Endodermal cell (in vitro differentiated cells): Measurements from ENCODE around the gene PRICKLE4. TPM values are rescaled to one million over a fixed set of nuclear protein-coding genes. Genes with fewer than 3 reads are reported as not detected.

Experiments used
- DNase-seq: peaks from one replicate; pipeline ENCODE4 v3.0.0-alpha.2; 2017
- H3K27ac ChIP-seq: 2 replicates; pipeline ENCODE4 v1.5.1; 2013; ENCODE audit warnings: mild to moderate bottlenecking, low read depth, low read length, moderate library complexity
- H3K27me3 ChIP-seq: 2 replicates; pipeline ENCODE4 v1.6.1; 2013; ENCODE audit warnings: mild to moderate bottlenecking, low read length, moderate library complexity; ENCODE audit not compliant: insufficient read depth, control insufficient read depth, poor library complexity, severe bottlenecking
- H3K36me3 ChIP-seq: 2 replicates; pipeline ENCODE4 v1.7.0; 2013; ENCODE audit warnings: mild to moderate bottlenecking, low read length, moderate library complexity; ENCODE audit not compliant: control insufficient read depth, insufficient read depth
- H3K4me1 ChIP-seq: one replicate; pipeline ENCODE4 v1.7.0; 2013; ENCODE audit warnings: low read length; ENCODE audit not compliant: control insufficient read depth, insufficient read depth
- H3K4me3 ChIP-seq: 2 replicates; pipeline ENCODE4 v1.5.1; 2013; ENCODE audit warnings: mild to moderate bottlenecking, low read length, moderate library complexity
- H3K9ac ChIP-seq: 2 replicates; pipeline ENCODE4 v1.6.1; 2013; ENCODE audit warnings: mild to moderate bottlenecking, low read length, moderate library complexity; ENCODE audit not compliant: poor library complexity, severe bottlenecking; ENCODE audit errors: extremely low read depth
- H3K9me3 ChIP-seq: 2 replicates; pipeline ENCODE4 v1.6.1; 2013; ENCODE audit warnings: mild to moderate bottlenecking, low read length, moderate library complexity; ENCODE audit not compliant: control insufficient read depth
- H3K27ac Mint-ChIP-seq: 2 replicates; pipeline ENCODE4 v1.8.0; 2020; ENCODE audit warnings: mixed read lengths
- H3K27me3 Mint-ChIP-seq: 2 replicates; pipeline ENCODE4 v1.8.0; 2021; ENCODE audit warnings: mild to moderate bottlenecking, mixed read lengths; ENCODE audit not compliant: insufficient read depth
- H3K36me3 Mint-ChIP-seq: 2 replicates; pipeline ENCODE4 v1.8.0; 2020; ENCODE audit warnings: low read depth, mixed read lengths
- H3K4me1 Mint-ChIP-seq: 2 replicates; pipeline ENCODE4 v1.8.0; 2020; ENCODE audit warnings: mixed read lengths
- H3K4me3 Mint-ChIP-seq: 2 replicates; pipeline ENCODE4 v1.8.0; 2020; ENCODE audit warnings: mild to moderate bottlenecking, moderate library complexity, mixed read lengths
- H3K9me3 Mint-ChIP-seq: 2 replicates; pipeline ENCODE4 v1.8.0; 2020; ENCODE audit warnings: mild to moderate bottlenecking, mixed read lengths
- CTCF ChIP-seq: fragments of 200-600 bp; sonication (generic); conservative IDR thresholded peaks from 2 replicates; pipeline ENCODE4 v1.5.0; 2021; ENCODE audit warnings: antibody characterized with exemption, mild to moderate bottlenecking
- WGBS, 2 experiments: methylation state at CpG; one replicate each; pipeline versions ENCODE4 v1.1.5 to v1.1.7; 2013; ENCODE audit warnings: missing lambda C conversion rate in 2 of 2, mixed read lengths in 1 of 2; ENCODE audit not compliant: insufficient coverage in 1 of 2, insufficient read length in 1 of 2; 5-methylcytosine and 5-hydroxymethylcytosine counted together
- total RNA-seq, 2 donors: library from RNA; stranded (reverse); fragmentation: NEBNext Ultra II Directional in 1 of 2; extraction: Animal tissue kit (Norgen Biotek cat#: 25700) in 1 of 2; gene quantifications; 2 replicates in 1 of 2; 3 replicates in 1 of 2; pipeline ENCODE4 v1.2.1, GENCODE V29; 2021

The PRICKLE4 gene
- total RNA-seq, 2 donors from 2014 or later, result 2.6 to 3.6 TPM

- WGBS, 2 experiments, result 93 to 95% methylated on average over 13 to 15 of the region's 15 CpGs
- Mint-ChIP-seq H3K36me3 (no peaks in the 10 kb centered on the region), H3K27me3 (peaks cover 12% of the 10 kb centered on the region), H3K4me1 (no peaks in the 10 kb centered on the region), H3K27ac (no peak within 1 kb of the TSS), H3K4me3 (no peak within 1 kb of the TSS), H3K9me3 (no peaks in the 10 kb centered on the region)
- H3K27ac ChIP-seq, result no peak within 1 kb of the TSS
- H3K27me3 ChIP-seq, result no peaks in the 10 kb centered on the region
- no peaks in the 10 kb centered on the region for H3K9me3 ChIP-seq
- DNase-seq, result no peak
- TF ChIP-seq CTCF, result no peak
- no peak within 1 kb of the TSS for H3K4me3 ChIP-seq
- no peak within 1 kb of the TSS for H3K9ac ChIP-seq
- H3K36me3 ChIP-seq, result no peaks in the 10 kb centered on the region
- H3K4me1 ChIP-seq, result no peaks in the 10 kb centered on the region
Observed at GRCh38 chr6:41747256-41748101, 33.1 kb upstream of the PRICKLE4 start, which contains the start of gene PGC. PGC (minus strand) TSS chr6:41747397; CDS start chr6:41747334, 63 bp downstream.

GRCh38 chr6:41748102-41748477 is 32.5 kb upstream of the PRICKLE4 start:
- no peak overlapping the region for H3K4me3 Mint-ChIP-seq
- no peak overlapping the region for H3K27ac Mint-ChIP-seq
- DNase-seq, result no peak
- no peaks in the 10 kb centered on the region for H3K9me3 Mint-ChIP-seq
- H3K4me3 ChIP-seq, result no peak overlapping the region
- no peak overlapping the region for H3K9ac ChIP-seq
- no peaks in the 10 kb centered on the region for H3K9me3 ChIP-seq
- H3K27me3 Mint-ChIP-seq, result peaks cover 6% of the 10 kb centered on the region
- no peaks in the 10 kb centered on the region for H3K36me3 ChIP-seq
- no peaks in the 10 kb centered on the region for H3K27me3 ChIP-seq
- H3K4me1 Mint-ChIP-seq, result no peaks in the 10 kb centered on the region
- H3K27ac ChIP-seq, result no peak overlapping the region
- H3K4me1 ChIP-seq, result no peaks in the 10 kb centered on the region
- no peaks in the 10 kb centered on the region for H3K36me3 Mint-ChIP-seq
- TF ChIP-seq CTCF, result no peak
- WGBS, 2 experiments, result 80 to 95% methylated on average over 2 to 6 of the region's 6 CpGs

- no peak for TF ChIP-seq CTCF
- no peaks in the 10 kb centered on the region for H3K4me1 Mint-ChIP-seq
- H3K4me3 ChIP-seq, result no peak overlapping the region
- no peaks in the 10 kb centered on the region for H3K9me3 Mint-ChIP-seq
- H3K9ac ChIP-seq, result no peak overlapping the region
- H3K4me1 ChIP-seq, result no peaks in the 10 kb centered on the region
- no peaks in the 10 kb centered on the region for H3K36me3 ChIP-seq
- no peak overlapping the region for H3K27ac ChIP-seq
- no peak for DNase-seq
- no peaks in the 10 kb centered on the region for H3K9me3 ChIP-seq
- H3K27ac Mint-ChIP-seq, result no peak overlapping the region
- H3K27me3 Mint-ChIP-seq, result peaks cover 6% of the 10 kb centered on the region
- 90 to 96% methylated on average over 3 of the region's 3 CpGs for WGBS, 2 experiments
- no peaks in the 10 kb centered on the region for H3K36me3 Mint-ChIP-seq
- peaks cover 4% of the 10 kb centered on the region for H3K27me3 ChIP-seq
- H3K4me3 Mint-ChIP-seq, result no peak overlapping the region
Observed at GRCh38 chr6:41748542-41748941, 32.0 kb upstream of the PRICKLE4 start.
